ENCODE results near the gene MAP4K1. TPM values are rescaled to one million over a fixed set of nuclear protein-coding genes. Genes with fewer than 3 reads are reported as not detected.
A peak's percentile ranks its signal among the peaks of the same experiment; 100 is the strongest.

MAP4K1 gene
- total RNA-seq, 1 experiment from 2014 or later = 3.5 TPM

- Histone ChIP-seq H3K79me2 (ENCODE audit: low read depth) (no peaks in the 10 kb centered on the region), H4K20me1 (ENCODE audit: insufficient read depth) (no peaks in the 10 kb centered on the region), H3K36me3 (ENCODE audit: low read depth) (no peaks in the 10 kb centered on the region), H3K4me3 (no peak overlapping the region), H2AFZ (no peak overlapping the region), H3K9me2 (ENCODE audit: insufficient read depth) (no peaks in the 10 kb centered on the region), H3K4me2 (no peak overlapping the region), H3F3A (ENCODE audit: insufficient read depth, low read depth) (peaks cover 30% of the 10 kb centered on the region), H3K27me3 (ENCODE audit: insufficient read depth, low read depth) (no peaks in the 10 kb centered on the region), H3K27ac (no peak overlapping the region), H3K4me1 (replicated peaks; ENCODE audit: insufficient read depth) (0 out of 2 replicates have a peak, but pooled peaks cover 3% of the 10 kb centered on the region), H3K9me3 (ENCODE audit: insufficient read depth, low read depth) (no peaks in the 10 kb centered on the region; the same call in 1 of the 2 replicates)
- TF ChIP-seq EZH2 (IDR thresholded peaks at IDR 0.05; ENCODE audit: low read depth) = no peak
- no peak for TF ChIP-seq CTCF (conservative IDR thresholded peaks at IDR 0.05)
- ChIA-PET POLR2A (ENCODE audit: unreplicated experiment) (no interaction called here), CTCF (no interaction called here)
- no TSS peak for BruUV-seq (replicated peaks)
- intact Hi-C loops (cut with micrococcal nuclease; ENCODE audit: unreplicated experiment) = no loop called here
- no peak for DNase-seq
Observed at GRCh38 chr19:38599722-38600121, 18.0 kb downstream of the MAP4K1 start.

GRCh38 chr19:38597075-38597474 is 20.7 kb downstream of the MAP4K1 start:
- Histone ChIP-seq H3K27ac (no peak overlapping the region), H3K36me3 (ENCODE audit: low read depth) (no peaks in the 10 kb centered on the region), H3K4me3 (no peak overlapping the region), H3K9me2 (ENCODE audit: insufficient read depth) (no peaks in the 10 kb centered on the region), H3F3A (ENCODE audit: insufficient read depth, low read depth) (peaks cover 9% of the 10 kb centered on the region), H3K4me2 (no peak overlapping the region), H3K9me3 (ENCODE audit: insufficient read depth, low read depth) (no peaks in the 10 kb centered on the region; the same call in 1 of the 2 replicates), H3K79me2 (ENCODE audit: low read depth) (no peaks in the 10 kb centered on the region), H3K27me3 (ENCODE audit: insufficient read depth, low read depth) (no peaks in the 10 kb centered on the region), H2AFZ (no peak overlapping the region), H4K20me1 (ENCODE audit: insufficient read depth) (no peaks in the 10 kb centered on the region), H3K4me1 (replicated peaks; ENCODE audit: insufficient read depth) (0 out of 2 replicates have a peak, but pooled peaks cover 3% of the 10 kb centered on the region)
- no TSS peak for BruUV-seq (replicated peaks)
- intact Hi-C loops (cut with micrococcal nuclease; ENCODE audit: unreplicated experiment) = no loop called here
- DNase-seq = no peak
- ChIA-PET POLR2A (ENCODE audit: unreplicated experiment) (interaction anchor here (0.6 kb wide), 1 partner anchor 339 kb away, joined by 3 read pairs; no protein-coding TSS in a partner anchor), CTCF (no interaction called here)
- TF ChIP-seq EZH2 (IDR thresholded peaks at IDR 0.05; ENCODE audit: low read depth) (no peak), CTCF (conservative IDR thresholded peaks at IDR 0.05) (no peak)

GRCh38 chr19:38596057-38596981 is 21.4 kb downstream of the MAP4K1 start:
- peak; percentile 68 to 85 for DNase-seq
- CTCF ChIA-PET = interaction anchor here (1.0 kb wide), 1 partner anchor 13 kb away, joined by 15 read pairs; no protein-coding TSS in a partner anchor
- POLR2A ChIA-PET (ENCODE audit: unreplicated experiment) = no interaction called here
- H3K79me2 ChIP-seq (ENCODE audit: low read depth) = no peaks in the 10 kb centered on the region
- H3K27ac ChIP-seq = no peak overlapping the region
- H3K4me3 ChIP-seq = peak overlapping the region; percentile 60; the same call in 1 of the 2 replicates
- H2AFZ ChIP-seq = peak overlapping the region; percentile 82
- no peak for TF ChIP-seq CTCF (conservative IDR thresholded peaks at IDR 0.05)
- no peak for TF ChIP-seq EZH2 (IDR thresholded peaks at IDR 0.05; ENCODE audit: low read depth)
- peak overlapping the region; percentile 83 for H3K4me2 ChIP-seq
- BruUV-seq (replicated peaks) = no TSS peak
- intact Hi-C loops (cut with micrococcal nuclease; ENCODE audit: unreplicated experiment) = no loop called here
- peaks cover 3% of the 10 kb centered on the region; the same call in 1 of the 2 replicates for H3F3A ChIP-seq (ENCODE audit: insufficient read depth, low read depth)
- H3K27me3 ChIP-seq (ENCODE audit: insufficient read depth, low read depth) = no peaks in the 10 kb centered on the region
- H3K9me2 ChIP-seq (ENCODE audit: insufficient read depth) = no peaks in the 10 kb centered on the region
- H3K36me3 ChIP-seq (ENCODE audit: low read depth) = no peaks in the 10 kb centered on the region
- H3K4me1 ChIP-seq (replicated peaks; ENCODE audit: insufficient read depth) = 0 out of 2 replicates have a peak, but pooled peaks cover 3% of the 10 kb centered on the region
- H3K9me3 ChIP-seq (ENCODE audit: insufficient read depth, low read depth) = no peaks in the 10 kb centered on the region
- H4K20me1 ChIP-seq (ENCODE audit: insufficient read depth) = no peaks in the 10 kb centered on the region
